Colonic mucosa (tissue), 4 donors: ENCODE results near the gene FAM83F. TPM values are rescaled to one million over a fixed set of nuclear protein-coding genes. Genes with fewer than 3 reads are reported as not detected.
"Not testable (repeated sequence)": the region's sequence is repeated elsewhere in the genome, so short reads cannot be mapped to it uniquely, and the experiment has no call there.

Experiments used
- DNase-seq: peaks from one replicate; pipeline ENCODE4 v3.0.0-alpha.2; 2020
- H3K27ac ChIP-seq: fragments of 200-600 bp; one replicate; pipeline ENCODE4 v1.8.0; 2021
- H3K27me3 ChIP-seq: fragments of 200-600 bp; one replicate; pipeline ENCODE4 v1.8.0; 2021
- H3K36me3 ChIP-seq: fragments of 200-600 bp; one replicate; pipeline ENCODE4 v1.8.0; 2021
- H3K4me1 ChIP-seq: fragments of 200-600 bp; one replicate; pipeline ENCODE4 v1.8.0; 2021; ENCODE audit warnings: mild to moderate bottlenecking
- H3K4me3 ChIP-seq: fragments of 200-600 bp; one replicate; pipeline ENCODE4 v1.8.0; 2021
- H3K9ac ChIP-seq, 2 donors: one replicate each; pipeline ENCODE4 v1.7.0; 2013; ENCODE audit warnings: control low read depth in 2 of 2, low read depth in 2 of 2, low read length in 2 of 2
- H3K9me3 ChIP-seq: fragments of 200-600 bp; one replicate; pipeline ENCODE4 v1.8.0; 2021
- intact Hi-C: fragments of 100-400 bp; cut with DNase I; formaldehyde crosslinking; loops from one replicate; pipeline ENCODE4 v1.14.1; 2022
- total RNA-seq, 2 donors: library from RNA; stranded (reverse); fragmentation: NEBNext Ultra II Directional in 1 of 2; extraction: Animal tissue kit (Norgen Biotek cat#: 25700) in 1 of 2; gene quantifications; one replicate each; pipeline ENCODE4 v1.2.1, GENCODE V29; 2021
- TF ChIP-seq, protein P1 (sequence below): fragments of 200-600 bp; IDR thresholded peaks from one replicate; pipeline ENCODE4 v1.8.0; 2022; ENCODE audit warnings: antibody characterized with exemption, mild to moderate bottlenecking
- donor health status: healthy.
- donor health status: DM: no; HTN: no; CAD: no.
- donor health status: DM: no; HTN: no; CAD: no.

Gene FAM83F
- total RNA-seq, 2 donors from 2014 or later, result 38.3 to 40.6 TPM

- Histone ChIP-seq H3K4me1 (no peaks in the 10 kb centered on the region), H3K27ac (no peak overlapping the region), H3K9ac (no peak overlapping the region), H3K9me3 (no peaks in the 10 kb centered on the region), H3K4me3 (no peak overlapping the region), H3K27me3 (peaks cover 17% of the 10 kb centered on the region), H3K36me3 (no peaks in the 10 kb centered on the region)
- no peak for DNase-seq
- intact Hi-C loops, result no loop called here
- TF ChIP-seq, protein P1, sequence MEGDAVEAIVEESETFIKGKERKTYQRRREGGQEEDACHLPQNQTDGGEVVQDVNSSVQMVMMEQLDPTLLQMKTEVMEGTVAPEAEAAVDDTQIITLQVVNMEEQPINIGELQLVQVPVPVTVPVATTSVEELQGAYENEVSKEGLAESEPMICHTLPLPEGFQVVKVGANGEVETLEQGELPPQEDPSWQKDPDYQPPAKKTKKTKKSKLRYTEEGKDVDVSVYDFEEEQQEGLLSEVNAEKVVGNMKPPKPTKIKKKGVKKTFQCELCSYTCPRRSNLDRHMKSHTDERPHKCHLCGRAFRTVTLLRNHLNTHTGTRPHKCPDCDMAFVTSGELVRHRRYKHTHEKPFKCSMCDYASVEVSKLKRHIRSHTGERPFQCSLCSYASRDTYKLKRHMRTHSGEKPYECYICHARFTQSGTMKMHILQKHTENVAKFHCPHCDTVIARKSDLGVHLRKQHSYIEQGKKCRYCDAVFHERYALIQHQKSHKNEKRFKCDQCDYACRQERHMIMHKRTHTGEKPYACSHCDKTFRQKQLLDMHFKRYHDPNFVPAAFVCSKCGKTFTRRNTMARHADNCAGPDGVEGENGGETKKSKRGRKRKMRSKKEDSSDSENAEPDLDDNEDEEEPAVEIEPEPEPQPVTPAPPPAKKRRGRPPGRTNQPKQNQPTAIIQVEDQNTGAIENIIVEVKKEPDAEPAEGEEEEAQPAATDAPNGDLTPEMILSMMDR, result no peak
Measured at GRCh38 chr22:39992088-39992826, 2.5 kb upstream of the FAM83F start.

- H3K27me3 ChIP-seq, result peaks cover 17% of the 10 kb centered on the region
- H3K4me1 ChIP-seq, H3K9ac ChIP-seq, H3K36me3 ChIP-seq, intact Hi-C loops, H3K4me3 ChIP-seq, H3K27ac ChIP-seq, DNase-seq, H3K9me3 ChIP-seq: not testable (repeated sequence)
Measured at GRCh38 chr22:39992894-39993293, 1.9 kb upstream of the FAM83F start.

DNA sequence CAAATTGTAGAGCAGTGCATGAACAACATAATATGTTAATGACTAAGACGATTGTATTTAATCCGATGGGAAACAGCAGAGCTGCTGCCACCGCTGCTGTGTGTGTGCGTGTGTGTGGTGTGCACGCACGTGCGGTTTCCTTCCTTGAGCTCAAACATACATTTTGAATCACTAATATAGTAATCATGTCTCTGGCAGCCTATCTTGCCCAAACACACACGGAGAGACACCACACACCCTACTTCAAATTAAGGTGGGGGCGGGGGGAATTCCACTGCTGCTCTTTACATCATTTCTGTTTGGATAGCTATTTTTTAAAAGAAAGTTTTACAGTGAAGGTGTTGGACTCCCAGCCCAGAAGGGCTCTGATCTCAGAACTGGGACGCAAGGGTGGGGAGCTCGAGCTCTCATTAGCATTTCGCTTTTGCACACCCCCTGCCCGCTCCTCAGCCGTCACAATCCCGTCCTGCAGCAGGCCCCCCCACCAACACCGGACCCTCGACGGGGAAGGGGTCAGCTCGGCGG lies 651 bp upstream of the FAM83F start:
- H3K27me3 ChIP-seq, result peaks cover 17% of the 10 kb centered on the region
- no peak overlapping the region for H3K27ac ChIP-seq
- H3K9me3 ChIP-seq, result no peaks in the 10 kb centered on the region
- H3K4me3 ChIP-seq, result peak overlapping the region; percentile 19
- H3K36me3 ChIP-seq, result no peaks in the 10 kb centered on the region
- H3K4me1 ChIP-seq, result peaks cover 11% of the 10 kb centered on the region
- TF ChIP-seq, protein P1, result no peak
- intact Hi-C loops, result no loop called here
- no peak overlapping the region for H3K9ac ChIP-seq
- no peak for DNase-seq

GRCh38 chr22:39995393-39996252 lies 869 bp downstream of the FAM83F start:
- peak overlapping the region; percentile 71 for H3K9ac ChIP-seq

GRCh38 chr22:39996732-39997131 lies 2.0 kb downstream of the FAM83F start:
- H3K4me3 ChIP-seq, result peak overlapping the region; percentile 63
- peak overlapping the region in 1 of 2 donors; percentile 71 for H3K9ac ChIP-seq
- TF ChIP-seq, protein P1, result no peak
- no peaks in the 10 kb centered on the region for H3K9me3 ChIP-seq
- H3K36me3 ChIP-seq, result no peaks in the 10 kb centered on the region
- peak overlapping the region; percentile 78 for H3K27ac ChIP-seq
- peaks cover 17% of the 10 kb centered on the region for H3K27me3 ChIP-seq
- DNase-seq, result no peak
- intact Hi-C loops, result no loop called here
- peaks cover 13% of the 10 kb centered on the region for H3K4me1 ChIP-seq

More at GRCh38 chr22:39995393-39996252, 869 bp downstream of the FAM83F start:
- Histone ChIP-seq H3K27me3 (peaks cover 17% of the 10 kb centered on the region), H3K9me3 (no peaks in the 10 kb centered on the region), H3K4me1 (peaks cover 13% of the 10 kb centered on the region), H3K27ac (peak overlapping the region; percentile 78), H3K4me3 (peak overlapping the region; percentile 63), H3K36me3 (no peaks in the 10 kb centered on the region)
- intact Hi-C loops, result no loop called here
- DNase-seq, result peak; percentile 38
- TF ChIP-seq, protein P1, result no peak
